Adrenal gland (tissue), 5 donors: Measurements from ENCODE around the gene PIPOX.

Experiments used
- POLR2A ChIP-seq, 2 donors: fragments of 450-650 bp; IDR thresholded peaks; one replicate each; pipeline ENCODE4 v1.6.1; 2017; ENCODE audit warnings: antibody characterized with exemption in 2 of 2, mild to moderate bottlenecking in 2 of 2, moderate library complexity in 1 of 2
- TF ChIP-seq, protein P1 (sequence below), 6 experiments: fragments of 450-650 bp in 4 of 6; fragments of 200-600 bp in 2 of 6; sonication (generic) in 1 of 6; IDR thresholded peaks; 1 replicate in 5 of 6; 2 replicates in 1 of 6; pipeline versions ENCODE4 v1.5.1 to v1.8.0; 2016 to 2021; ENCODE audit warnings: antibody characterized with exemption in 6 of 6, mild to moderate bottlenecking in 2 of 6, moderate library complexity in 1 of 6
- donor health status: DM: no; HTN: no; CAD: no.

DNA sequence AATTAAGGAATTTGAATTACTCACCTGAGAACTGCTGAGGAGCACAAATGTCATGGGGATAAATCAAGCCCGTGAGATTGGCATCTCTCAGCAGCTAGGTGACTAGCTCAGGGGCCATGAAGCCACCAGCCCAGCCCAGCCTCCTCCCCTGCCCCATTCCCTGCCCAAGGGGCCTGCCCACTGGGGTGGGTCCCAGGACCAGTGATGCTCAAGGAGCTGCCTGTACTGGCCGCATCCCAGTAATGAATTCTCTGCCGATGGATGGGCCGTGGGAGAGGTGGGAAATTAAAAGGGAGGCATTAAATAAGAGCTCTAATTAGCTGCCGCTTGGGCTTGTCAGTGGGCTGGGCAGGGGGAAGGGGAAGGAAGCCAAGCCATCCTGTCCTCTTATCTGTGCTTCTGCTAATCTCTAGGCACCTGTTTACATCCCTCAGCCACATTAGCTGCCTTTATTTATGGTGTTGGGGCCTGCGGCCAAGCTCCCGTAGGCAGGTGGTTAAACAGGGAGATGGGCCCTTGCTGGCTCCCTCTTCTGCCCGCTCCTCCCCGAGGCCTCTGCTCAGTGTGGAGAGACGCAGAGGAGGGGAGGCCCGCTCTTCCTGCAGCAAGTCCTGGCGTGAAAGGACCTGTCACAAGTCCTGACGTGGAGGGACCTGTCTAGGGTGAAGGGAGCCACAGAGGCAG lies 48.8 kb downstream of the PIPOX start:
- TF ChIP-seq POLR2A (IDR thresholded peaks at IDR 0.05) = no peak
- TF ChIP-seq, protein P1, sequence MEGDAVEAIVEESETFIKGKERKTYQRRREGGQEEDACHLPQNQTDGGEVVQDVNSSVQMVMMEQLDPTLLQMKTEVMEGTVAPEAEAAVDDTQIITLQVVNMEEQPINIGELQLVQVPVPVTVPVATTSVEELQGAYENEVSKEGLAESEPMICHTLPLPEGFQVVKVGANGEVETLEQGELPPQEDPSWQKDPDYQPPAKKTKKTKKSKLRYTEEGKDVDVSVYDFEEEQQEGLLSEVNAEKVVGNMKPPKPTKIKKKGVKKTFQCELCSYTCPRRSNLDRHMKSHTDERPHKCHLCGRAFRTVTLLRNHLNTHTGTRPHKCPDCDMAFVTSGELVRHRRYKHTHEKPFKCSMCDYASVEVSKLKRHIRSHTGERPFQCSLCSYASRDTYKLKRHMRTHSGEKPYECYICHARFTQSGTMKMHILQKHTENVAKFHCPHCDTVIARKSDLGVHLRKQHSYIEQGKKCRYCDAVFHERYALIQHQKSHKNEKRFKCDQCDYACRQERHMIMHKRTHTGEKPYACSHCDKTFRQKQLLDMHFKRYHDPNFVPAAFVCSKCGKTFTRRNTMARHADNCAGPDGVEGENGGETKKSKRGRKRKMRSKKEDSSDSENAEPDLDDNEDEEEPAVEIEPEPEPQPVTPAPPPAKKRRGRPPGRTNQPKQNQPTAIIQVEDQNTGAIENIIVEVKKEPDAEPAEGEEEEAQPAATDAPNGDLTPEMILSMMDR (IDR thresholded peaks at IDR 0.05) = no peak
